Stimulated activated CD4-positive, alpha-beta T cell treated with anti-CD3 and anti-CD28 coated beads, Interleukin-12 subunit alpha, Interleukin-12 subunit beta, amount 100 ng/mL, for 48 hours (primary cell): Measurements from ENCODE around the gene GPNMB.
"Not testable (repeated sequence)": the region's sequence is repeated elsewhere in the genome, so short reads cannot be mapped to it uniquely, and the experiment has no call there.

Experiments used
- DNase-seq, 3 donors: peaks; one replicate each; pipeline ENCODE4 v3.0.0-alpha.2; 2020; ENCODE audit warnings: low read depth in 2 of 3, low spot score in 1 of 3

The GPNMB gene

DNA sequence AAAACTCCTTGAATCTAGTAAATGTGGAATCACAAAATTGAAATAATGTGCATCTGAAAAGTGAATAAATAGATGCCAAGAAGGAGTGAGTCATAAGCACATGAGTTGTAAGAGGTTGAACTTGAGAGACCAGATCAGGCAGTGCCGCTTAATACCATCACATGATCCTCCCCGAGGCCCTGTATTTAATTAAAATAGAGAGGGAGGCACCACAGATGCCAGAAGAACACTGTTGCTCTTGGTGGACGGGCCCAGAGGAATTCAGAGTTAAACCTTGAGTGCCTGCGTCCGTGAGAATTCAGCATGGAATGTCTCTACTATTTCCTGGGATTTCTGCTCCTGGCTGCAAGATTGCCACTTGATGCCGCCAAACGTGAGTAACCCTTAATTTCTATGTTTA lies at the start of gene GPNMB:
TSS of gene GPNMB (plus strand) at position 221 of the 400 bp plus-strand sequence. CDS start at position 304, 83 bp downstream.
- no peak for DNase-seq

DNA sequence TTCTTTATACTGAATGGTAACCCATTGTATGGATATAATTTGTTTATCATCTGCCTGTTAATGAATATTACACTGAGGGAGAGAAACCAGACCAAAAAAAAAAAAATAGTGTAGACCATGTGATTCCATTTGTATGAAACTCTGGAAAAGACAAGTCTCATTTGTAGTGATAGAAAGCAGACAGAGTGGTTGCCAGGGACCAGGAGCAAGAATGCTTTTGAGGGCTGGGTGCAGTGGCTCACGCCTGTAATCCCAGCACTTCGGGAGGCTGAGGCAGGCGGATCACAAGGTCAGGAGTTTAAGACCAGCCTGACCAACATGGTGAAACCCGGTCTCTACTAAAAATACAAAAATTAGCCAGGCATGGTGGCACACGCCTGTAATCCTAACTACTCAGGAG lies 48.8 kb upstream of the GPNMB start:
- not testable (repeated sequence) for DNase-seq

DNA sequence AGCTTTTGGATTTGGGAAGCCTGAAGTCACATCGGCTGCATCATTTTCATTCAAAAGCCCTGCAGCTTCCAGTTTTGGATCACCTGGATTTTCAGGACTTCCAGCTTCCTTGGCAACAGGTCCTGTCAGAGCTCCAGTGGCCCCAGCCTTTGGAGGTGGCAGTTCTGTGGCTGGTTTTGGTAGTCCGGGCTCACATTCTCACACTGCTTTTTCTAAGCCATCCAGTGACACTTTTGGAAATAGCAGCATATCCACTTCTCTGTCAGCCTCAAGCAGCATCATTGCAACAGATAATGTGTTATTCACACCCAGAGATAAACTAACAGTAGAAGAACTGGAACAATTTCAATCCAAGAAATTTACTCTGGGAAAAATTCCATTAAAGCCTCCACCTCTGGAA lies 46.2 kb upstream of the GPNMB start:
- no peak for DNase-seq

DNA sequence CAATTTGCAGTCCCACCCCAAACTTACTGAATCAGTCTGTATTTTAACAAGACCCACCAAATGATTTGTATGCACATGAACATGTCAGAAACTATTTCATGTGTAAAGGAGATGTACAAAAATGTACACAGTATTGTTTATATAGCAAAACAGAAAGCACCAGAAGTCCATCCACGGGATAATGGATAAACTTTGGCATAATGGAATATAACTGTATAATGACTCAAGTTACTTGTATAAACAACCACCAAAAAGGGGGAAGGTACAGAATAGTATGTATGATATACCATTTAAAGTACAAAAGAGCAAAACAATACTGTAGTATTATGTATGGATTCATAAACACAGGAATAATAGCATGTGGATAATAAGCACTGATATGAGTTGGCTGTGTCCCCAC lies 42.3 kb upstream of the GPNMB start:
- no peak for DNase-seq

DNA sequence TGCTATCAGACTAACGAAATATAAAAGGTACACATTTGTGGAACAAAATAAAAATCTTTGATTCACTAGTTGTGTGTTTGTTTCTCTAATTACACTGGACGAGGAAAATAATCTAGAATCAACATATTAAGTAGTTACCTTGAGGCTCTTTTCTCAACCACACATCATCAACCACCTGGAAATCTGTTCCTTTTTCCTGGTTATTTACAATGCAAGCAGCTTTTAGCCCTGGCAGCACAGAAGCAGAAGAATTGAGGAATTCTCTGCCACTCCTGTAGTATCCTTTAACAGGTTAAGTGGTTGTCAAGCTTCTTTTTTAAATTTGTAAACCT lies 41.0 kb upstream of the GPNMB start:
- DNase-seq = no peak

DNA sequence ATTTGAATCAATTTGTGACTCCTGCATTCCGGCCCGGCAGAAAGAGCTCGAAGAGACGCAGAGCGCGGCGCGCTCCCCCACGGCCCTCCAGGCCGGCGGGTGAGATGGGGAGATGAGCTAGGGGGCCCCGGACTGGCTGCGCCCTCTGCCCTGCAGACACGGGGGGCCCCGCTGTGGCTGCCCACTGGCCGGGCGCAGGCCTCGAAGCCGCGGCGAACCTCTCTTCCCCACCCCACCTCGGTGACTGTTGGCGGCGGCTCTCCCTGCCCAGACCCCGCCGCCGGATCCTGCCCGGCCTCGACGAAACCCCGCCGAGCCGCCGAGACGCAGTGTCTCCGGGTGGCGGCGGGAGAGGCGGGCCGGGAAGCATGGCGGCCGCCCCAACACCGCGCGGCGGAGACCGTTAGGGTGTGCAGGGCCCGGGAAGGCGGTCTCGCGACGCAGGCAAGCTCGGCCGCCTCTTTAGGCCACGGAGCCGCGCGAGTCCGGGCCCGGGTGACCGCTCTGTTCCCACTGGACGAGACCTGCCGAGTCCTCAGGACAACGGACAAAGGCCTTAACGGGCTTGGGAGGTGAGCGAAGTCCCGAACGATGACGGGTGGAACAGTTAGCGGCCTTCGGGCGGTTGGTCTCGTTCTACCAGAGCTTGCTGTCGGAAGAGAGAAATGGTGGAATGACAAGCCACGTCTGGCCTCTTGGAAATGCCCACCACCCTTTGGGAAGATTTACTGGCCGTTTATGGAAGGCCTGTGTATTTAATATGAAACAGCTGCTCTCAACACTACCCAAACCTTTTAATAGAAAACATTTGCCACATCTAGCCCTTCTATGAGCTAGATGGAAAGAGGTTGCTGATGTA lies 40.4 kb upstream of the GPNMB start:
- DNase-seq = no peak

DNA sequence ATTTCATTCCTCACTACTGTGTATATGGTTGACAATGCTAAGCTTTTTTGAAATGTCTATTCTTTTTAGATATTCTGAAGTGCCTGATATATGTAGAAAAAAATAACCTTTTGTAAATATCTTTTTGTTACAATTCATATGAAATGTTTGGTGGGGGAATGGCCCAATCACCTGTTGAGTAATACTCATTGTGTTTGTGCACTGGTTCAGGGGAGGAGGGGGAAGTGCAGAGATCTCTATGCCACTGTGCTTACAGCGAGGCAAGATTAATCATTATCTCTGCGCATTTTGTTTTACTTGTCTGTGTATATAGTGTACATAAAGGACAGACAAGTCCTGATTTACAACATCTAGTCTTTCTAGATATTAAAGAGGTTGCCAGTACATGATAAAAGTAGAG lies 39.6 kb upstream of the GPNMB start:
- no peak for DNase-seq

DNA sequence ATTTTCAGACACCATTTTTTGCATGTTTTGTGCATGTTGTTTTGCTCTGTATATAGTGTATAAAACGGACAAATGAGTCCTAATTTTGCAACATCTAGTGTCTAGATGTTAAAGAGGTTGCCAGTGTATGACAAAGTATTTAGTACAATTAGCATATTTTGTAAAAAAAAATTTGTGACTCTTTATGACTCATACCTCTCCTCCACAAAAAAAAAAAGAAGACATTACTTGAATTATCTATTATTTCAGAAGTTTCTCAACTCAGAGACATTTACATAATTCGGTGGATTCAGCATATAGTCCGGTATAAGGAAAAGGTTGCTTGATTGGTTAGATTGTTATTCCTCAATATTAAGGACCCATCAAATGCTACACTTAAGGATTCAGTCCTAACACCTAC lies 38.7 kb upstream of the GPNMB start:
- DNase-seq = no peak

DNA sequence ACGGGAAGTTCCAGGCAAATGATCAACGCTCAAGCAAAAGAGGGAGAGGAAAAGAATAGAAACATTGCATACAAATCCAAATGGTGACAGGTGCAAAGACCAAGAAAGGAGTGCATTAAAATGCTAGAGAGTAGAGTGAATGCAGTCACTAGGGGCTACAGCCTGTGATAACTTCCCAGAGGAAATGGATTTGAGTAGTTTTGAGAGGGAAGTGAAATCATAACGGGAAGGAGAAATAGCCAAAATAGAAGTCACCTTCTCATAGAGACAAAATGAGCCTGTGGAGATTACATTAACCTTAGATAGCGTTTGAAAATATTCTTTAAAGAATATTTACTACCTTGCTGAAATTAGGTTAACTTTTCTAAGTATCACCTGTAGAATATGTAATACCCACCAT lies 38.3 kb upstream of the GPNMB start:
- no peak for DNase-seq

DNA sequence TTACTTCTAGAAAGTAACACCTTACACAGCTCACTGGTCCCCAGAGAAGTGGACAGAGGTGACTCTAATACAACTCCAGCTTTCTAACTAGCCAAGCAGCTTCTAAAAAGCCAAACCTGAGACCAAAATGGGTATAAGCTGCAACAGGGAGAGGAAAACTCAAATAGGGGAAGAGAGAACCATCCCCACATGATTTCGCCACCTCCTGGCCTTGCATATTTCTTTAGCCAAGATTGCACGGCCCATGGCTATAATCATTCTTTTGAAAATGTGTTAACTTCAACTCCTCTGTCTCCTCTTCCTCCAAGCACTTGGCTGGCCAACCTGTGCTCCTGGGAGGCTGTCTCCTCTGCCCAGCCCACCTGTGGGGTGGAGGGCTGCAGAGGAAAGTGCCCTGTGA lies 36.1 kb upstream of the GPNMB start:
- no peak for DNase-seq

DNA sequence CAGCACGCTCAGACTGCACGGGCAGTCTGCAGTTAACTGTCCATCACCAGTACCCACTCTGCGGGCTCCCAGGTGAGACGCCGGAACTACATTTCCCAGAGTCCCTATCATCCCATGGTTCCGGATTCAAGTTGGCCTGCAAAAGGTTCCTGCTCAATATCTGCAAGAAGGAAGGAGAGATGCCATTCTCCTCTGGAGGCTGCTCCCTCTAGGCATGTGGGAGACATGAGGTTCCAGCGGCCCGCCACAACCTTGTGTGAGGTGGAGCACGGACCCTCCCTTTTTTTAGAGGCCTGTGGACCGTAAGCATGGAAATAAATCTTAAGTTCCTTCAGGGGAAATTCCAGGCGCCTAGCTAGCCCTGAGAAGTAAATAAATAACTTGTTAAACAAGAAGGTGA lies 35.0 kb upstream of the GPNMB start:
- no peak for DNase-seq

DNA sequence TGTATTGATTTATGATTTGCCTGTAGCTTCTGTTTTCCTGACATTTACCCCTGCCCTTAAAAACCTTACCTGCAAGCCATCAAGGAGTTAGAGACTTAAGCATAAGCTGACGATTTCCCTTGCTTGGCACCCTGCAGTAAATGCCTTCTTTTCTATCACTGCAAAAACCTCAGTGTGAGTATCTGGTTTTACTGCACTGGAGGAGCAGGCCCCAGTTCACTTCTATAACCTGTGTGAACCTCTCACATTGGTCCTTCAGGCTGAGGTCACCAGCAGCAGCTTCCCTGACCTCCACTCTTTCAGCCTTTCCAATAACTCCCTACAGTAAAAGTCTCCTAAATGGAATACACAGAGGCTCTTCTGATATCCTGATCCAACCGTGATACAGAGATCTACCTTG lies 34.2 kb upstream of the GPNMB start:
- no peak for DNase-seq

DNA sequence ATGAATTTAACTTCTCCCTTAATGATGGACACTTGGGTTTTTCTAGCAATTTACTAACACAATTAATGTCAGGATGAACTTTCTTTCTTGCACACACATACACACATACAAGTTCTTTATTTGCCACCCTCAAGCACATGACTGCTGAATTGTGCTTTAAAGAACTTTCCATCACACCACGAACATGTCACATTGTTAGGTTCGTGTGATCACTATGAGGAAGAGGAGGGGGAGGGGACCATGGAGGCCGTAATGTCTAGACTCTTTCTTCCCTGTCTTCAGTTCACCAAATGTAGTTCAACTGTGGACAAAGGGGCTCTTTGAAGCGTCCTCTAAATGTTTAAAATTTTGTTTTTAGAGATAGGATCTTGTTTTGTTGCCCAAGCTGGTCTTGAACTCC lies 33.7 kb upstream of the GPNMB start:
- DNase-seq = no peak

DNA sequence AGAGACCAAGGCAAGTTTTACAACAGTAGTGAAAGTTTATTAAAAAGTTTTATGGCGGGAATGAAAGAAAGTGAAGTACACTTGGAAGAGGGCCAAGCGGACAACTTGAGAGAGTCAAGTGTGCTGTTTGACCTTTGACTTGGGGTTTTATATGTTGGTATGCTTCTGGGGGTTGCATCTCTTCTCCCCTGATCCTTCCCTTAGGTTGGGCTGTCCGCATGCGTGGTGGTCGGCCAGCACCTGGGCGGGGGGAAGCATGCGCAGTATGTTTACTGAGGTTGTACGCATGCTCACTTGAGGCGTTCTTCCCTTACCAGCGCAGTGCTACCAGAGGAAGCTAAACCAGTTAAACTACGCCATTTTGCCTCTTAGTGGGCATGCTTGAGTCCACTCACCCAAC lies 32.8 kb upstream of the GPNMB start:
- no peak for DNase-seq

DNA sequence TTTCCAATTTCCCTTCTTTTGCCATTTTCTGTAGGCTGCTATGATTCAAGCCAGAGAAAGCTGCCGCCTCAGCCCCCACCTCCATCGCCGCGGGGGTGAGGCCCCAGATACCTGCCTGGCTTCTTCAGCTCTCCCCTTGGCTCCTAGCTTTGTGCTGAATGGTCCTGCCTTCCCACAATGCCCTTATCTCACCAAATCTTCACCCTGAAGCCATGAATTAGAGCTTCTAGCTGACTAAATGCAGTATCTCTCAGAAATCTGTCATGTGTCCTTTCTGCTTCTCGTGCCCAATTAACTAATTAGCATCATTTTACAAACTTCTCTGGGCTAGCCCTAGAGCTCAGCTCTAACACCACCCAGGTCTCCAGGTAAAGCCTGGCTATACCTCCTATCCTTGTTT lies 32.2 kb upstream of the GPNMB start:
- DNase-seq = no peak

DNA sequence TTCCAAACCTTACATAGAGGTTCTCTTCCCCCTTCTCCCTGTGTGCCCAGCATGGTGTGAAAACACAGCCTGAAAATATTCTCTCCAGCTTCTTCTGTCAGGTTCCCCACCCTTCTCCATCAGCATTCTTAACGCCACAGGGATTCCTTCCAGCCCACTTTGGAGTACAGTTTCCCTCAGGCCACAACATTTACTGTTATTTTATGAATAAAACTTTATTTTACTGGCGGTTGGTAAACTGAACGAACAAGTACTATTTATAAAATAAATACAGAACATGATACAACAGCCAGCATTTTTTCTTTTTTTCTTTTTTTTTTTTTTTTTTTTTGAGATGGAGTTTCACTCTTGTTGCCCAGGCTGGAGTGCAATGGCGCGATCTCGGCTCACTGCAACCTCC lies 31.6 kb upstream of the GPNMB start:
- no peak for DNase-seq

DNA sequence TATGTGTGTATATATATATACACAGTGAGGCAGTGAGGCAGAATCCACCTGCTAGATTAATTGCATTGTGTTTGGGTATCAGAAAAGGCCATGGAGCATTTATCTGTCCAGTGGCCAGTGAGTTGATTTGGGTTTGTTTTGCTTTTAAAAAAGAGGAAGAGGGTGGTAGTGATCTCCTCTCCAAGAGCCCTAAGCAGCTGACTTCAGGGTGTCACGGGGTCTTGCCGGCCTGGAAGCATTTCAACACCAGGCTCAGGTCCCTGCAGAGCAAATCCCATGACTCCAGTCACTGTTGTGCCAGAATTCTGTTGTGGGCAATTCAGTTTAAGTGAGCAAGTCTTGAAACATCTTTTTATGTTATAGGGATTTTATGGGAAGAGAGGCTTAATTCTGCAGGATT lies 30.6 kb upstream of the GPNMB start:
- no peak for DNase-seq

DNA sequence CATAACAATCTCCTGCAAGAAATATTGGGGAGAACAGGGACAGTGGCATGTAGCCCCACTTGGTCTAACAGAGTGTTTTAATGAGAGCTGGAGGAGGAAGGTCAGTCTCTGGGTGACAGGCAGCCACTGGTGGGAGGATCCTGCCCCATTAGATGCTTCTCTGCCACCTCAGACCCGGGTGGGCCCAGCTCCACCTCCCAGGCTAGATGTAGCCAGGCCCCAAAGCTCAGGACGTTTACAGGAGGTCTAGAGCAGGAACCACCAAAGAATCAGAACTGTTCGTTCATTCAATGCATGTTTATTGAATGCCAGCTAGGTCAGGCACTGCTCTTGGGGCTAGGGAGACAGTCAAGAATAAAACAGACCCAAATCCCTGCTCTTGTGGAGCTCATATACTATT lies 28.4 kb upstream of the GPNMB start:
- no peak for DNase-seq

DNA sequence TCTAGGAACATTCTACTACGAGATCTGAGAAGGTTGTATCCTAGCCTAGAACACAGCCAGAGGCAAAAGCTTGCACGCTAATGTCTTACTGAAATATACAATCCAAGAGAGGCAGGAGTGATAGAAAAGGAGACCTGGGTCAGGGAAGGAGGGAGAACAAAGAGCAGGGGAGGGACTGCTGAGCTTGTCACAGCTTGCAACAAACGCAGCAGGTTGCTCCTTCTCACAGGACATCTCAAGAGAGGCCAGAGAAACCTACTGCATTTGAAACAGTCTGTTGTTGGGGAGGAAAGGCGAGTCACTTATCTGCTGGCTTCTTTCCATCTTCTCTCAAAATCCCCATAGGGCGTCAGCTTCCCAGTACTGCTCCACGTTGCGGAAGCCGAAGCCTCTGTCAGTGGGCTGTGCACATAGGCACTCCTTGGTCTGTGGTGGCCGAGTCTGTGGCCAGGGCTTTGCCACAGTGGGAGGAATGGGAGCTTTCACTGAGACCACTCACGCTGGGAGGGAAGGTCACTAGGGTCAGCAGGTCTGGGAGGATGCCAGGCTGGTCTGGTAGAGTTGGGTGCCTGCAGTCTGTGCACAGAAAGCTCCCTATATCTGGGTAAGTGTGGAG lies 25.8 kb upstream of the GPNMB start:
- DNase-seq = no peak

DNA sequence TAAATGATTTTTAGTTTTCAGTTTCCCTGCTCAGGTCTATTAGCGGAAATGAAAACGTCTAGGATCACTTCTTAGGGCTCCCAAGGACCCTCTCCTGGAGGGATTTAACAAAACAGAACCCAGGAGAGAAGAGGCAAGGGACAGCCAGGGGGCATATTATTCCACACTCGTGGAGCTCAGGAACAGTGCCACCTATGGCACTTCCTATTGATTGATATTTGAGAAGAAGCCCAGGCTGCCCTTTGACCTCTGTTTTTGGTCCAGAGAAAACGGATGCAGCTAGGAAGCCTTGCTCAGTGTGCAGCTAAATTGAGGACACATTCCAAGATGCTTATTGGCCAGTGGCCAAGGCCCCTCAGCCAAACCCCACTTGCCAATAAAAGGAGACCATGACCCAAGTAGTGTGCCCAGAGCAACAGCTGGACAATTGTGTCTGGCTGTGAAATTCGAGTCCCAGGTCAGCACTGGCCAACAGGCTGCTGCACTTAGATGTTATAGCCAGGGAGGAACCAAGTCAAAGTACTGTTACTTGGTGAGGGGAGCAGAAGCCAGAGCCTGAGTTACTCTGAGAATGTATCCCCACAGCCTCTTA lies 24.0 kb upstream of the GPNMB start:
- DNase-seq = no peak

DNA sequence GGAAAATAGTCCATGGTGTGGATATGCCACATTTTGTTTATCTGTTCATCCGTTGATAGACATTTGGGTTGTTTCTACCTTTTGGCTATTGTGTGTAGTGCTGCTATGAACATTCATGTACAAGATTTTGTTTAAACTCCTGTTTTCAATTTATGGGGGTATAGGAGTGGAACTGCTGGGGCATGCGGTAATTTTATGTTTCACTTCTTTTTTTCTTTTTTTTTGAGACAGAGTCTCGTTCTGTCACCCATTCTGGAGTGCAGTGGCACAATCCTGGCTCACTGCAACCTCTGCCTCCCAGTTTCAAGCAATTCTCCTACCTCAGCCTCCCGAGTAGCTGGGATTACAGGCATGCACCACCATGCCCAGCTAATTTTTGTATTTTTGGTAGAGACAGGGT lies 22.2 kb upstream of the GPNMB start:
- DNase-seq = not testable (repeated sequence)

DNA sequence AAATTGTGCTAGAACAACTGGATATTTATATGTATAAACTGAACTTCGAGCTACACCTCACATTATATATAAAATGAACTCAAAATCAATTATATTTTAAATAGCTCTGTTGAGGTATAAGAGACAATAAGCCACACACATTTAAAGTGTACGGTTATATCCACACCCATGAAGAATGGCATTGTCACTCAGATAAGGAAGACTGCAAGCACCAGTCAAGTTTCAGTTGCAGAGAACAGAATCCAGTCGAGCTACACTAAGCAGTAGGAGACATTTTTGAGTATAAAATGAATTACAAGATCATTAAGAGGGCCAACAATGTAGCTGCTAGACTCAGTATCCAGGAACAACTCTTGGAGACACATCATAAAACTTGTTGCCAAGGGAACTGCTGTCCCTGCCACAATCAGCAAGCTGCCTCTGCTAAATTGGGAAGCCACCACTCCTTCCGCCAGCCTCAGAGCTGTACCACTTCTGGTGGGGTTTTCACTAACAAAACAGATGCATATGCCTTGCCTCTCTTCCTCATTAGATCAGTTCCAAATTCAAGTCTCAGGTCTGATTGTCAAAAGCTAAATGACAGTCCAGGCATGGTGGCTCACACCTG lies 19.6 kb upstream of the GPNMB start:
- DNase-seq = no peak
